HFFc6 (cell line): Measurements from ENCODE around the gene RAB3D. TPM values are rescaled to one million over a fixed set of nuclear protein-coding genes. Genes with fewer than 3 reads are reported as not detected.
"Not testable (repeated sequence)": the region's sequence is repeated elsewhere in the genome, so short reads cannot be mapped to it uniquely, and the experiment has no call there.

Source experiments
- DNase-seq: peaks from one replicate; pipeline ENCODE4 v3.0.0-alpha.2; 2018
- H3K27ac Mint-ChIP-seq: 2 replicates; pipeline ENCODE4 v1.8.0; 2020; ENCODE audit warnings: mild to moderate bottlenecking, mixed read lengths
- H3K27me3 Mint-ChIP-seq: 2 replicates; pipeline ENCODE4 v1.8.0; 2021; ENCODE audit warnings: mild to moderate bottlenecking, moderate library complexity, mixed read lengths; ENCODE audit not compliant: insufficient read depth
- H3K36me3 Mint-ChIP-seq: 2 replicates; pipeline ENCODE4 v1.8.0; 2021; ENCODE audit warnings: low read depth, mixed read lengths
- H3K4me1 Mint-ChIP-seq: 2 replicates; pipeline ENCODE4 v1.8.0; 2020; ENCODE audit warnings: low read depth, mixed read lengths
- H3K4me3 Mint-ChIP-seq: 2 replicates; pipeline ENCODE4 v1.8.0; 2020; ENCODE audit warnings: mild to moderate bottlenecking, moderate library complexity, mixed read lengths
- H3K9me3 Mint-ChIP-seq: 2 replicates; pipeline ENCODE4 v1.8.0; 2020; ENCODE audit warnings: mild to moderate bottlenecking, mixed read lengths
- total RNA-seq, 6 experiments: library from RNA; stranded (reverse); fragmentation: NEBNext Ultra II Directional; extraction: Animal tissue kit (Norgen Biotek cat#: 25700); gene quantifications; 2 replicates in 1 of 6; 3 replicates in 5 of 6; pipeline ENCODE4 v1.2.3, GENCODE V29; 2021
- TF ChIP-seq, protein P1 (sequence below): fragments of 200-600 bp; sonication (generic); IDR thresholded peaks from 2 replicates; pipeline ENCODE4 v1.5.0; 2021; ENCODE audit warnings: antibody characterized with exemption, mild to moderate bottlenecking

Gene RAB3D
- total RNA-seq, 6 experiments from 2014 or later = 6.7 to 11.1 (median 8.7) TPM

DNA sequence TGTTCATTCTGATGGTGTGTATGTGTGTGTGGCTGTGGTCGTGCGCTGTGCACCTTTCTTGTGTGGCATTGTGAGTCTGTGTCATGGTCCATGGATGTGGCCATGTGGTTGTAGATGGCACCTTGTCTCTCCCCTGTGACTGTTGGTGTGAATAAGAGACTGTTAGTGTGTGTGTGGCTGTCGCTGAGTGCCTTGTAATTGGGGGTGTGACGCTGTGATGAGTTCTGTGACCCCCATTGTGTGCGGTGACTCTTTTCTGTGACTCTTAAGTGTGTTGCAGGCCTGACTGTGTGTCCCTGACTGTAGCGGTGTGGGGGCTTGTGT lies 16.6 kb upstream of the RAB3D start:
- H3K4me1 Mint-ChIP-seq = peaks cover 11% of the 10 kb centered on the region
- peaks cover 2% of the 10 kb centered on the region for H3K27me3 Mint-ChIP-seq
- no peaks in the 10 kb centered on the region; the same call in 1 of the 2 replicates for H3K36me3 Mint-ChIP-seq
- TF ChIP-seq, protein P1, sequence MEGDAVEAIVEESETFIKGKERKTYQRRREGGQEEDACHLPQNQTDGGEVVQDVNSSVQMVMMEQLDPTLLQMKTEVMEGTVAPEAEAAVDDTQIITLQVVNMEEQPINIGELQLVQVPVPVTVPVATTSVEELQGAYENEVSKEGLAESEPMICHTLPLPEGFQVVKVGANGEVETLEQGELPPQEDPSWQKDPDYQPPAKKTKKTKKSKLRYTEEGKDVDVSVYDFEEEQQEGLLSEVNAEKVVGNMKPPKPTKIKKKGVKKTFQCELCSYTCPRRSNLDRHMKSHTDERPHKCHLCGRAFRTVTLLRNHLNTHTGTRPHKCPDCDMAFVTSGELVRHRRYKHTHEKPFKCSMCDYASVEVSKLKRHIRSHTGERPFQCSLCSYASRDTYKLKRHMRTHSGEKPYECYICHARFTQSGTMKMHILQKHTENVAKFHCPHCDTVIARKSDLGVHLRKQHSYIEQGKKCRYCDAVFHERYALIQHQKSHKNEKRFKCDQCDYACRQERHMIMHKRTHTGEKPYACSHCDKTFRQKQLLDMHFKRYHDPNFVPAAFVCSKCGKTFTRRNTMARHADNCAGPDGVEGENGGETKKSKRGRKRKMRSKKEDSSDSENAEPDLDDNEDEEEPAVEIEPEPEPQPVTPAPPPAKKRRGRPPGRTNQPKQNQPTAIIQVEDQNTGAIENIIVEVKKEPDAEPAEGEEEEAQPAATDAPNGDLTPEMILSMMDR = no peak
- no peak for DNase-seq
- H3K27ac Mint-ChIP-seq = peak overlapping the region; percentile 29; the same call in 1 of the 2 replicates
- peak overlapping the region; percentile 91 for H3K4me3 Mint-ChIP-seq
- no peaks in the 10 kb centered on the region for H3K9me3 Mint-ChIP-seq

DNA sequence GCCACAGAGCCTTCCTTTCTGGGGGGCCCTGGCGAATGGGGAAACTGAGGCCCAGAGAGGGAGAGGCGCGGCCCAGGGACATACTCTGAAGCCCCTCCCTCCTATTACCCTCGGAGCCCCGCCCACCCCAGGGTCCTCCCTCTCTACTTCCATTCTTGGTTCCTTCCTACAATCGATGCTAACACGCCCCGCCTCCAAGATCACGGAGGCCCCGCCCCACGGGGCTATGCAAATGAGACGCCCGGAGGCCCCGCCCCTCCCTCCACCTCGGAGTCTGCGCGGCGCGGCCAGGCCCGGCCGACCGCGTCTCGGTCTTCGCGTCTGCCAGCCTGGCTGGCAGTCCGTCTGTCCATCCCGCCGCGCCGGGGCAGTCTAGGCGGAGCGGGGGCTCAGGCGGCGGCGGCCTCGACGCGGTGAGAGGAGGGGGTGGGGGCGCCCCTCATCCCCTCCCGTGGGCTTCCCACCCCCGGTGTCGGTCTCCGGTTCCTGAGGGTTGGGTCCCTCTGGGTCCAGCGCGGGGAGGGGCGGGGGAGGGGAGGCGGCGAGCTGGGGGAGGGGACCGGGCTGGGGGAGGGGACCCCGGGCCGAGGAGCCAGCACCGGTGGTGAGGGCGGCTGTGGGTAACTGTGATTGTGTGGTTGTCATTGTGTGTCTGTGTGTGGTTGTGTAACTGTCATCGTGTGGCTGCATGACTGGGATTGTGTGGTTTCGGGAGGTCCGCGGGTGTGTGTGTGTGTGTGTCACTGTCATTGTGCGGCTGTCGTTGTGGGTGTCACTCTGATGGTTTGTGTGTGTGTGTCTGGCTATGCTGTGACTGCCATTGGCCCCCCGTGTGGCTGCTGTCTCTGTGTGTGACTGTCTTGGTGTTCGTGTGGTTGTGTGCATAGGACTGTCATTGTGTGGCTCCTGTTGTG lies 16.0 kb upstream of the RAB3D start, which contains the start of gene PLPPR2:
PLPPR2 (plus strand) TSS at position 273 of the 914 bp plus-strand sequence. CDS start 2,242 bp downstream, outside the sequence.
- H3K4me1 Mint-ChIP-seq = peaks cover 11% of the 10 kb centered on the region
- H3K27me3 Mint-ChIP-seq = peaks cover 4% of the 10 kb centered on the region
- H3K36me3 Mint-ChIP-seq = no peaks in the 10 kb centered on the region; the same call in 1 of the 2 replicates
- DNase-seq = peak; percentile 79
- H3K27ac Mint-ChIP-seq = peak within 1 kb of the TSS; percentile 29; the same call in 1 of the 2 replicates
- no peaks in the 10 kb centered on the region for H3K9me3 Mint-ChIP-seq
- peak within 1 kb of the TSS; percentile 91 for H3K4me3 Mint-ChIP-seq
- TF ChIP-seq, protein P1 = no peak

DNA sequence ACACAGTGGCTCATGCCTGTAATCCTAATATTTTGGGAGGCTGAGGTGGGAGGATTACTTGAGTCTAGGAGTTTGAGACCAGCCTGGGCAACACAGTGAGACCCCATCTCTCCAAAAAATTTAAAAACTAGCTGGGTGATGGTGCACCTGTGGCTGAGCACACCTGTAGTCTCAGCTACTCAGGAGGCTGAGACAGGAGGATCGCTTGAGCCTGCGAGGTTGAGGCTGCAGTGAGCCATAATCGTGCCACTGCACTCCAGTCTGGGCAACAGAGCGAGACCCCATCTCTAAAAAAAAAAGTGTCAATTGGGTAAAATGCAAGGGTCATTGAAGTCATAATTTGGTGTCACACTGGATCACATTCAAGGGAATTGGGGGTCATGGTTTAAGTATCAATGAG lies 14.6 kb upstream of the RAB3D start:
- H3K27ac Mint-ChIP-seq, DNase-seq, H3K27me3 Mint-ChIP-seq, H3K36me3 Mint-ChIP-seq, H3K4me3 Mint-ChIP-seq, H3K9me3 Mint-ChIP-seq: not testable (repeated sequence)
- peaks cover 11% of the 10 kb centered on the region for H3K4me1 Mint-ChIP-seq

DNA sequence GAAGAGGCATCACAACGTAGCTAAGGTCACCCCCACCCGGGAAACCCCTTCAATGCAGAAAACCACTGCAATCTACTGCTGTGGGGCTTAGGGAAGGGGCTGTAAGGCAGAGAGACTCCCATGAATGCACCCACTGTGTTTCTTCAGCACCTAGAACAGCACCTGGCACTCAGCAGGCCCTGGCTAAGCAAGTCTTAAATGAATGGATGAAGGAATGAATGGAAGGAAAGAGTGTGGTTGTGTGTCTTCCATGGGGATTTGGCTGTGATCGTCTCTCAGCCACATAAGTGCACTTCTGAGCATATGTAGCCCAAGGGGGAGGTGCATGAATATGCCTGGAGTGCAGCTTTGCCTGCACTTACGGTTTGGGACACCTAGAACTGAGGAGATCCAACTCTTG lies 9.7 kb upstream of the RAB3D start:
- Mint-ChIP-seq H3K9me3 (peaks cover 12% of the 10 kb centered on the region), H3K4me1 (peaks cover 27% of the 10 kb centered on the region), H3K4me3 (no peak overlapping the region), H3K36me3 (0 out of 2 replicates have a peak, but pooled peaks cover 10% of the 10 kb centered on the region), H3K27ac (no peak overlapping the region), H3K27me3 (peaks cover 4% of the 10 kb centered on the region; the same call in 1 of the 2 replicates)
- DNase-seq = no peak
- TF ChIP-seq, protein P1 = no peak

DNA sequence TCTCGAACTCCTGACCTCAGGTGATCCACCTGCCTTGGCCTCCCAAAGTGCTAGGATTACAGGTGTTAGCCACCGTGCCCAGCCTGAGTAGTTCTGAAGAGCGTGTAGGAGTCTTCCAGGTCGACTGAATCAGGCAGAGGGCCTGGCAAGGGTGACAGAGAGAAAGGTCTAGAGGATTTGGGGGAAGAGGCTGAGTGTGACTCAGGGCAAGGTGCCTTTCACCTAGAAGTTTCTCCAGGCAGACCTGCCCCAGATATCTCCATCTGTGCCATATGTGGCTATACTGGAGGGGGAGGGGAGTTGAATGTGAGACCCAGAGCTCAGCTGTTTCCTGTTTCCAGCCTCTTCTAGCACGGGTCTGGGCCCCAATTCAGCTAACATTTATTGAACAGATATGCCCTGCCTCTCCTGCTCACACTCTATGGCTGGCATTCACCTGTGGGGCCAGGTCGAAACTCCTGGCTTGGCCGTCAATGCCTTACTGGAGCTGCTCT lies 8.1 kb upstream of the RAB3D start:
- Mint-ChIP-seq H3K4me1 (peaks cover 30% of the 10 kb centered on the region), H3K27me3 (peaks cover 2% of the 10 kb centered on the region; the same call in 1 of the 2 replicates), H3K9me3 (peaks cover 12% of the 10 kb centered on the region), H3K4me3 (no peak overlapping the region; the same call in 1 of the 2 replicates), H3K27ac (no peak overlapping the region), H3K36me3 (0 out of 2 replicates have a peak, but pooled peaks cover 10% of the 10 kb centered on the region)
- TF ChIP-seq, protein P1 = no peak
- no peak for DNase-seq
